Measurements from ENCODE around the gene MAPK8IP3.

Gene MAPK8IP3

GRCh38 chr16:1787056-1787321, 81.0 kb downstream of the MAPK8IP3 start:
- TF ChIP-seq SPI1 (IDR thresholded peaks at IDR 0.05; ENCODE audit: borderline replicate concordance, low read depth) (no peak), REST (IDR thresholded peaks at IDR 0.05; ENCODE audit: insufficient replicate concordance, low read depth) (no peak), POLR2AphosphoS5 (IDR thresholded peaks at IDR 0.05; ENCODE audit: low read depth) (no peak)
- H3K27ac ChIP-seq (replicated peaks) = no peak overlapping the region
- no peak overlapping the region for H3K4me3 ChIP-seq (replicated peaks; ENCODE audit: insufficient read depth, low read length)
- no peaks in the 10 kb centered on the region for H3K27me3 ChIP-seq (ENCODE audit: insufficient read depth, poor library complexity, severe bottlenecking)
- no peak for DNase-seq (ENCODE audit: low read depth in 1 of 2, low spot score in 1 of 2)

GRCh38 chr16:1787322-1788094, 81.5 kb downstream of the MAPK8IP3 start:
- no peak for TF ChIP-seq GABPA (IDR thresholded peaks at IDR 0.05; ENCODE audit: low read depth)
- TF ChIP-seq CTCF (IDR thresholded peaks at IDR 0.05; ENCODE audit: insufficient read depth, low read length) = no peak
- TF ChIP-seq SPI1 (IDR thresholded peaks at IDR 0.05; ENCODE audit: borderline replicate concordance, low read depth) = no peak
- no peak for TF ChIP-seq POLR2AphosphoS5 (IDR thresholded peaks at IDR 0.05; ENCODE audit: low read depth)
- no peak for TF ChIP-seq REST (IDR thresholded peaks at IDR 0.05; ENCODE audit: insufficient replicate concordance, low read depth)

GRCh38 chr16:1788095-1788707, 82.2 kb downstream of the MAPK8IP3 start:
- Histone ChIP-seq H3K27me3 (ENCODE audit: insufficient read depth, poor library complexity, severe bottlenecking) (no peaks in the 10 kb centered on the region), H3K4me3 (replicated peaks; ENCODE audit: insufficient read depth, low read length) (no peak overlapping the region), H3K27ac (replicated peaks) (no peak overlapping the region)
- TF ChIP-seq REST (IDR thresholded peaks at IDR 0.05; ENCODE audit: insufficient replicate concordance, low read depth) = no peak
- no peak for TF ChIP-seq GABPA (IDR thresholded peaks at IDR 0.05; ENCODE audit: low read depth)
- TF ChIP-seq POLR2AphosphoS5 (IDR thresholded peaks at IDR 0.05; ENCODE audit: low read depth) = no peak
- TF ChIP-seq SPI1 (IDR thresholded peaks at IDR 0.05; ENCODE audit: borderline replicate concordance, low read depth) = no peak
- no peak for TF ChIP-seq CTCF (IDR thresholded peaks at IDR 0.05; ENCODE audit: insufficient read depth, low read length)
- no peak for DNase-seq (ENCODE audit: low read depth in 1 of 2, low spot score in 1 of 2)

More at GRCh38 chr16:1787322-1788094, 81.5 kb downstream of the MAPK8IP3 start:
- Histone ChIP-seq H3K27me3 (ENCODE audit: insufficient read depth, poor library complexity, severe bottlenecking) (no peaks in the 10 kb centered on the region), H3K27ac (replicated peaks) (no peak overlapping the region), H3K4me3 (replicated peaks; ENCODE audit: insufficient read depth, low read length) (no peak overlapping the region)
- DNase-seq (ENCODE audit: low read depth in 1 of 2, low spot score in 1 of 2) = no peak
